Adrenal gland (tissue), 12 donors: ENCODE measurements around the gene MYOC. TPM values are rescaled to one million over a fixed set of nuclear protein-coding genes. Genes with fewer than 3 reads are reported as not detected.

Experiments
- DNase-seq, 7 donors: peaks; one replicate each; pipeline ENCODE4 v3.0.0-alpha.2; 2019 to 2020
- H3K27ac ChIP-seq, 5 donors: fragments of 200-600 bp; sonication (generic) in 4 of 5; 1 replicate in 3 of 5; 2 replicates in 2 of 5; pipeline versions ENCODE4 v1.5.1 to v1.8.0; 2016 to 2020; ENCODE audit warnings: mild to moderate bottlenecking in 1 of 5
- H3K27me3 ChIP-seq: fragments of 200-600 bp; 2 replicates; pipeline ENCODE4 v1.8.0; 2021
- H3K36me3 ChIP-seq, 2 donors: fragments of 200-600 bp; replicated peaks in 1 of 2; 1 replicate in 1 of 2; 2 replicates in 1 of 2; pipeline versions ENCODE4 v1.5.1 to v1.8.0; 2018 to 2022
- H3K4me1 ChIP-seq, 2 donors: fragments of 200-600 bp; replicated peaks in 1 of 2; 1 replicate in 1 of 2; 2 replicates in 1 of 2; pipeline versions ENCODE4 v1.5.1 to v1.8.0; 2018 to 2021
- H3K4me3 ChIP-seq, 4 donors: fragments of 200-600 bp; sonication (generic) in 3 of 4; one replicate each; pipeline ENCODE4 v1.5.1; 2016 to 2018
- H3K9me3 ChIP-seq, 3 donors: fragments of 200-600 bp; sonication (generic) in 1 of 3; replicated peaks in 1 of 3; 1 replicate in 2 of 3; 2 replicates in 1 of 3; pipeline versions ENCODE4 v1.5.1 to v1.8.0; 2016 to 2021
- POLR2A ChIP-seq, 2 donors: fragments of 450-650 bp; IDR thresholded peaks; one replicate each; pipeline ENCODE4 v1.6.1; 2017; ENCODE audit warnings: antibody characterized with exemption in 2 of 2, mild to moderate bottlenecking in 2 of 2, moderate library complexity in 1 of 2
- WGBS, 4 donors: extraction: QIAGEN DNeasy Blood & Tissue Kit in 2 of 4; methylation state at CpG; one replicate each; pipeline versions ENCODE4 v1.1.5 to v1.1.7; 2013 to 2017; 5-methylcytosine and 5-hydroxymethylcytosine counted together
- intact Hi-C, 2 donors: fragments of 100-400 bp; cut with DNase I; formaldehyde crosslinking; loops; one replicate each; pipeline versions ENCODE4 v1.14.1 to v1.15.0; 2022 to 2023
- polyA plus RNA-seq, 3 donors: library from polyadenylated mRNA; stranded (reverse); fragments of 200-250 nt in 2 of 3; fragments of 350-450 nt in 1 of 3; fragmentation: Illumina TruSeq in 1 of 3; extraction: RNeasy Lipid Tissue Mini Kit (QIAGEN cat#74804) in 1 of 3; gene quantifications; one replicate each; pipeline ENCODE4 v1.2.3, GENCODE V29; 2013 to 2014
- total RNA-seq, 9 donors: library from RNA; depleted of rRNA in 4 of 9; stranded (reverse); fragments of >200 nt in 4 of 9; fragments of 120-200 nt in 1 of 9; fragmentation: NEBNext Ultra II Directional in 1 of 9; extraction: Animal tissue kit (Norgen Biotek cat#: 25700) in 1 of 9; gene quantifications; one replicate each; pipeline versions ENCODE4 v1.1.0 to v1.2.4, GENCODE V29; 2013 to 2023
- TF ChIP-seq, protein P1 (sequence below), 6 experiments: fragments of 450-650 bp in 4 of 6; fragments of 200-600 bp in 2 of 6; sonication (generic) in 1 of 6; IDR thresholded peaks; 1 replicate in 5 of 6; 2 replicates in 1 of 6; pipeline versions ENCODE4 v1.5.1 to v1.8.0; 2016 to 2021; ENCODE audit warnings: antibody characterized with exemption in 6 of 6, mild to moderate bottlenecking in 2 of 6, moderate library complexity in 1 of 6
- donor health status: healthy with polysubstance abuse.
- donor health status: Bipolar disorder and iron deficiency.
- donor health status: DM: yes; HTN: yes; CAD: no.
- donor health status: DM: no; HTN: no; CAD: no.
- donor health status: DM: no; HTN: no; CAD: no.
- donor health status: DM: yes; HTN: yes; CAD: no.

The MYOC gene
- total and polyA plus RNA-seq, 12 donors = 0.06 to 2.1 (median 1.3) TPM; not detected in 2

- WGBS, 4 donors = 85 to 97% (median 91%) methylated on average over 4 of the region's 4 CpGs
- Histone ChIP-seq H3K36me3 (no peaks in the 10 kb centered on the region), H3K27ac (no peak overlapping the region), H3K9me3 (no peaks in the 10 kb centered on the region), H3K4me3 (no peak overlapping the region), H3K27me3 (no peaks in the 10 kb centered on the region), H3K4me1 (peaks cover 12 to 13% of the 10 kb centered on the region in 2 donors)
- no peak for DNase-seq
- intact Hi-C loops = loop anchor here (5.0 to 10.0 kb wide), 3 partner anchors 73 to 343 kb away; no protein-coding TSS in a partner anchor
- TF ChIP-seq, protein P1, sequence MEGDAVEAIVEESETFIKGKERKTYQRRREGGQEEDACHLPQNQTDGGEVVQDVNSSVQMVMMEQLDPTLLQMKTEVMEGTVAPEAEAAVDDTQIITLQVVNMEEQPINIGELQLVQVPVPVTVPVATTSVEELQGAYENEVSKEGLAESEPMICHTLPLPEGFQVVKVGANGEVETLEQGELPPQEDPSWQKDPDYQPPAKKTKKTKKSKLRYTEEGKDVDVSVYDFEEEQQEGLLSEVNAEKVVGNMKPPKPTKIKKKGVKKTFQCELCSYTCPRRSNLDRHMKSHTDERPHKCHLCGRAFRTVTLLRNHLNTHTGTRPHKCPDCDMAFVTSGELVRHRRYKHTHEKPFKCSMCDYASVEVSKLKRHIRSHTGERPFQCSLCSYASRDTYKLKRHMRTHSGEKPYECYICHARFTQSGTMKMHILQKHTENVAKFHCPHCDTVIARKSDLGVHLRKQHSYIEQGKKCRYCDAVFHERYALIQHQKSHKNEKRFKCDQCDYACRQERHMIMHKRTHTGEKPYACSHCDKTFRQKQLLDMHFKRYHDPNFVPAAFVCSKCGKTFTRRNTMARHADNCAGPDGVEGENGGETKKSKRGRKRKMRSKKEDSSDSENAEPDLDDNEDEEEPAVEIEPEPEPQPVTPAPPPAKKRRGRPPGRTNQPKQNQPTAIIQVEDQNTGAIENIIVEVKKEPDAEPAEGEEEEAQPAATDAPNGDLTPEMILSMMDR (IDR thresholded peaks at IDR 0.05) = no peak
- TF ChIP-seq POLR2A (IDR thresholded peaks at IDR 0.05) = no peak
Observed at GRCh38 chr1:171642197-171642596, 10.3 kb downstream of the MYOC start.

DNA sequence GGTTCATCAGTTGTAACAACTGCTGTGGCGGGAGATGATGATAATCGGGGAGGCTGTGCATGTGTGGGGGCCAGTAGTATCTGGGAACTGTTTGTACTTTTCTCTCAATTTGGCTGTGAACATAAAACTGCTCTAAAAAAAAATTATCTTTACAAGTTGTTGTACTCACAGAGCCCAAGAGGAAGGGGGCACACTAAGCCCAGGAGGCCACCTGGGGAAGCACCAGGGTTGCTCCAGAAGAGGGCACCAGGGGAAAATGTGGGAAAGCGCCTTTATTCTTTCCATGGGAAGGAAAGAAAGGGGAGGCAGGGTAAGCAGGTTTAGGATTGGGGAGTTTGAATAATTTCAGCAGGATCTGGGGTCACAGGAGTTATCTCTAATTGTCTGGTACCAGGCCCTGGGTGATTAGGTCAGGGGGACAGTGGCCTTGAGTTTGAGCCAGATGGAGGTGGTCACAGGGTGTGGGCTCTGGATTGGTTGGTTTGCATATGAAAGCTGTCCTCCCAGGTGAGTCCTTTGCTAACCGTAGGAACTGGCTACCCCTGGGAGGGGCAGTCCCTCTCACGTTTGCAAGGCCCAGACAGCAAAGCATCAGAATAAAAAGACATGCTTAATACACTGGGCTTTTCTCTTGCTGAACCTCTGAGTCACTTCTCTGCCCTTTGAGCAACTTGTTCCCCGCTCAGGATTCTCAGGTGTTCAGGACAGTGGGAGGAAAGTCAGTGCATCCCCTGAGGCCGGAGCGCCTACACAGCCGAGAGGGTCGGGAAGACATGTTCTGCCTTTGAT is 11.2 kb downstream of the MYOC start:
- Histone ChIP-seq H3K27ac (no peak overlapping the region), H3K4me3 (no peak overlapping the region), H3K36me3 (no peaks in the 10 kb centered on the region), H3K27me3 (no peaks in the 10 kb centered on the region), H3K9me3 (no peaks in the 10 kb centered on the region), H3K4me1 (peaks cover 12 to 13% of the 10 kb centered on the region in 2 donors)
- TF ChIP-seq, protein P1 (IDR thresholded peaks at IDR 0.05) = no peak
- no peak for TF ChIP-seq POLR2A (IDR thresholded peaks at IDR 0.05)
- intact Hi-C loops = loop anchor here (5.0 to 10.0 kb wide), 3 partner anchors 74 to 344 kb away; no protein-coding TSS in a partner anchor
- 60 to 71% (median 64%) methylated on average over 9 to 10 of the region's 10 CpGs for WGBS, 4 donors
- DNase-seq = no peak

DNA sequence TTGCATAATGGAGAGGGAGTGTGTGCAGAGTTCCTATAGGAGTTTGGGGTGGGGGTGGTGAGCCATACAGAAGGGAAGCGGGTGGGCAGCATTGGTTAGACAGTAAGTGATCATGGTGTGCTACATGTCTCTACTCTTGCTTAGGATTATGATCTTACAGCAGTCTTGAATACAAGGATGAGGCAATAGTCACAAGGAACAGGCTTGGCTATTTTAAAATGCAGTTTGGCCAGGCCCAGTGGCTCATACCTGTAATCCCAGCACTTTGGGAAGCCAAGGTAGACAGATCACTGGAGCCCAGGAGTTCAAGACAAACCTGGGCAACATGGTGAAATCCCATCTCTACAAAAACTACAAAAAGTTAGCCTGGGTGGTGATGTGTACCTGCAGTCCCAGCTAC is 12.3 kb downstream of the MYOC start:
- peaks cover 2 to 3% of the 10 kb centered on the region in 2 donors for H3K4me1 ChIP-seq
- no peaks in the 10 kb centered on the region for H3K36me3 ChIP-seq
- TF ChIP-seq, protein P1 (IDR thresholded peaks at IDR 0.05) = no peak
- no peak for TF ChIP-seq POLR2A (IDR thresholded peaks at IDR 0.05)
- no peak overlapping the region for H3K27ac ChIP-seq
- H3K27me3 ChIP-seq = no peaks in the 10 kb centered on the region
- no peak for DNase-seq
- no peaks in the 10 kb centered on the region for H3K9me3 ChIP-seq
- whole genome bisulfite sequencing, 4 donors = 94 to 100% (median 99%) methylated on average over 1 of the region's 1 CpG
- H3K4me3 ChIP-seq = no peak overlapping the region
- intact Hi-C loops = loop anchor here (5.0 to 10.0 kb wide), 3 partner anchors 75 to 345 kb away; no protein-coding TSS in a partner anchor

GRCh38 chr1:171637928-171638576 is 14.4 kb downstream of the MYOC start:
- intact Hi-C loops = no loop called here
- peak in 1 of 7 donors; percentile 11 for DNase-seq
- TF ChIP-seq, protein P1 (IDR thresholded peaks at IDR 0.05) = no peak
- no peak for TF ChIP-seq POLR2A (IDR thresholded peaks at IDR 0.05)
- no peaks in the 10 kb centered on the region for H3K27me3 ChIP-seq
- H3K9me3 ChIP-seq = no peaks in the 10 kb centered on the region
- H3K27ac ChIP-seq = peak overlapping the region in 2 of 5 donors; percentile 7 to 61
- no peak overlapping the region for H3K4me3 ChIP-seq
- H3K36me3 ChIP-seq = no peaks in the 10 kb centered on the region
- whole genome bisulfite sequencing, 4 donors = 46 to 57% (median 53%) methylated on average over 4 of the region's 4 CpGs
- H3K4me1 ChIP-seq = no peaks in the 10 kb centered on the region
